Right ventricle myocardium inferior (tissue), 1 donor: ENCODE results near the gene ARHGAP24. TPM values are rescaled to one million over a fixed set of nuclear protein-coding genes. Genes with fewer than 3 reads are reported as not detected.
"Not testable (repeated sequence)": the region's sequence is repeated elsewhere in the genome, so short reads cannot be mapped to it uniquely, and the experiment has no call there.

ENCODE experiments used
- ATAC-seq: fragments of 200-7000 bp; cut with Tn5 transposase; one replicate; pipeline ENCODE4 v1.9.1; 2020; ENCODE audit warnings: mild to moderate bottlenecking, moderate library complexity
- DNase-seq: peaks from one replicate; pipeline ENCODE4 v3.0.0; 2021; ENCODE audit errors: missing footprints
- intact Hi-C: fragments of 100-400 bp; cut with DNase I; formaldehyde crosslinking; loops from one replicate; pipeline ENCODE4 v1.11.0; 2022
- total RNA-seq: library from RNA; stranded (reverse); fragmentation: NEBNext Ultra II Directional; extraction: Animal tissue kit (Norgen Biotek cat#: 25700); gene quantifications from one replicate; pipeline ENCODE4 v1.2.1, GENCODE V29; 2021
- donor health status: DM: no; HTN: yes; CAD: no; lungs with severe emphysema.

The ARHGAP24 gene
- total RNA-seq, 1 donor from 2014 or later, result 10.6 TPM

DNA sequence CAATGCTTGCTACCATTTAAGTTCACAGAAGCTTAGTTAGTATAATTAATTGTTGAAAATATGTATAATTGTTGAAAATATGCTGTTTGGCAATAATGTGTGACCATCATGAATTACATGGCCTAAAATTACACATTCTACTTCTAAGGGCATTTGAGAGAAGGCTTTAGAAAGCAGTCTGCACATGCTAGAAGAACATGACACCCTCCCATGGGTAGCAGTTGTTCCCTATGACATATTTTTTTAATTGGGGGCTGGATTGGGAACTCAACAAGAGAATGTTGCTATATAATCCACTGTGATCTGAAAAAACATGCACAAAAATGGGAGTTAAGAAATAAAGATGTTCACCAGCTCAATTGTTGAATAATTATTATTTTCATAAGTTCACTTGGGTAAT is 331.4 kb downstream of the ARHGAP24 start:
- DNase-seq, result no peak
- intact Hi-C loops, result no loop called here
- ATAC-seq, result no peak

DNA sequence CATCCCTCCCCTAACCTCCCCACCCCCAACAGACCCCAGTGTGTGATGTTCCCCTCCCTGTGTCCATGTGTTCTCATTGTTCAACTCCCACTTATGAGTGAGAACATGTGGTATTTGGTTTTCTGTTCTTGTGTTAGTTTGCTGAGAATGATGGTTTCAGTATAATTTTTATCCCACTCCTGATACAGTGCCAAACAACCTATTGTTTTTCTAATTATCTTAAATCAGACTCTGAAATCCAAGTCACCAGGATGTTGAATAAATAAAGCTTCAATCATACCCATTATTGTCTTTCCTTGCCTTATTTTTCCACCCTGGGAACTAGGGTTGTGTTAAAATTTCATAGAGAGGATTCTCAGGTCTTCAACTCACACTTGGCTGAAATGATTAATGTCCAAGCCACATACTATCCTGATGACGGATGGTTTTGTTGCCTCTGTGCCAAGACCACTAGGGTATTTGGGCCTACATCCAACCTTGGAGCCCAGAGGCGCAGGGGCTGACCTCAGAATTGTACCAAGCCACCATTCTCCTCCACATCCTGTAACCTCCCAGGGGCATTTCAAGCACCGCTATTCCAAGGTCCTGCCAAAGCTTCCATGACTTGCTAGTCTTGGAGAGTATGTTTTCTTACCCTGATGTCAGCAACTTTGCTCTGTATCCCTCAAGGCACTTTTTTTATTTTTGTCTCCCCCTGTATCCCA is 332.4 kb downstream of the ARHGAP24 start:
- ATAC-seq, result peak; percentile 97
- peak; percentile 70 for DNase-seq
- intact Hi-C loops, result no loop called here

DNA sequence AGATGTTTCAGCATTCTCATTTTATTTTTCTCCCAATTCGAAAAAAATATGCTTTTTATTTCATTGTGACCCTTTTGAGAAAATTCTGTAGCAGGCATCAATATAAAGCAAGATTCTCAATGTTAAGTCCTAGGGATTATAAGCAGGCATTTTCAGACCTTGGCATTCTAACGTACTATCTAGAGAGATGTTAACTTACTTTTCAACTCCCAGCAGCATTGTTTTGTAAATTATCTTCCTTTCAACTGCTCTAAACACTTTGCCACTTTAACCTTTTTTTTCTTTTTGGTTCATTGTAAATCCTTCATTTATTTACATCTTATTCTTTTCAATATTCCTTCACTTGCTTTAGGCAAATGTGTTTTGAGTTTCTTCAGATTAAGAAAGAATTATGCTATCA is 333.2 kb downstream of the ARHGAP24 start:
- intact Hi-C loops, result no loop called here

DNA sequence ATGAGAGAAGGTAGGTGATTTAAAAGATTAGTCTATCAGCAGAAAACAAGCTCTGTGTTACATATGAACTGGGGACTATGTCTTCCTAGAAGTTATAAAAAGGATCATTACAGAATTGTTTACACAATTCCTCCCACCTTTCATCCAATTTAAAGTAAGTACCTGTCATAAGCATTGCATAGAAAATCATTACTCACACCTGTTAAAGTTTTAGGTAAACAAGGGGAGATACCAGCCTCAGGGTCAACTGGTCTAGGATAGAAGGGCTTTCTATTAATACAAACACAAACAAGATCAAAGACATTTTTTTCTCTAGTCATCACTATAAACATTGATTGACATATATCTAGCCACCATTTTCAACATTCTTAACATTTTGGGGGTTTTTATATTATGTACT is 333.9 kb downstream of the ARHGAP24 start:
- intact Hi-C loops, result no loop called here
- DNase-seq (no peak), ATAC-seq (no peak)

More for the DNA sequence above, 333.2 kb downstream of the ARHGAP24 start:
- ATAC-seq (no peak), DNase-seq (no peak)

DNA sequence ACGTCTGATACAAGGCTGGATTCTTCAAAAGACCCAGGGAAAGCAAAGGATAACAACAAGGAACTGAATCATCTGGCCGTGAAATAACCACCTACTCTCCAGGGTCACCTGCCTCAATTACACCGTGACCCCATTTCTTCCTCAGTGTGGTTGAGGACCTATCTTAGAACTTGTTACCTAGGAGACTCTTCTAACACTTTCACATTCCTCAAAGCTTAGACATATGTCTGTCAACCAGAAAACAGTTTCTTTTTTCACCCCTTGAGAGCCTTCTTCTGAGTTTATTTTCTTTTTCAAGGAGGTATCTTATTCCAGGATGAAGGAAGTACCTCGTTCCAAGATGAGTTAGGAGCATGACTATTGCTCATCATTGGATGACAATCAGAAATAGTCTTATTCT is 337.8 kb downstream of the ARHGAP24 start:
- DNase-seq (no peak), ATAC-seq (no peak)
- intact Hi-C loops, result no loop called here

DNA sequence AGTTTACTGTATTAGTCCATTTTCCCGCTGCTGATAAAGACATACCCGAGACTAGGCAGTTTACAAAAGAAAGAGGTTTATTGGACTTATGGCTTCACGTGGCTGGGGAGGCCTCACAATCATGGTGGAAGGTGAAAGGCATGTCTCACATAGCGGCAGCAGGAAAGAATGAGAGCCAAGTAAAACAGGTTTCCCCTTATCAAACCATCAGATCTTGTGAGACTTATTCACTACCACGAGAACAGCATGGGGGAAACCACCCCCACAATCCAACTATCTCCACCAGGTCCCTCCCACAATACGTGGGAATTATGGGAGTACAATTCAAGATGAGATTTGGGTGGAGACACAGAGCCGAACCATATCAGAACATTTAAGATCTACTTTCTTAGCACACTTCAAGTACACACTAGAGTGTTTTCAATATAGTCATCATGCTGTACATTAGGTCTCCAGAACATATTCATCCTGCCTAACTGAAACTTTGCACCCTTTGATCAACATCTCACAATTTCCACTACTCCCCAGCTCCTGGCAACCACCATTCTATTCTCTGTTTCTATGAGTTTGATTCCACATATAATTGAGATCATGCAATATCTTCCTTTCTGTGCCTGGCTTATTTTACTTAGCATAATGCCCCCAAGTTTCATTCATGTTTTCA is 341.0 kb downstream of the ARHGAP24 start:
- intact Hi-C loops, result no loop called here
- DNase-seq, result no peak

DNA sequence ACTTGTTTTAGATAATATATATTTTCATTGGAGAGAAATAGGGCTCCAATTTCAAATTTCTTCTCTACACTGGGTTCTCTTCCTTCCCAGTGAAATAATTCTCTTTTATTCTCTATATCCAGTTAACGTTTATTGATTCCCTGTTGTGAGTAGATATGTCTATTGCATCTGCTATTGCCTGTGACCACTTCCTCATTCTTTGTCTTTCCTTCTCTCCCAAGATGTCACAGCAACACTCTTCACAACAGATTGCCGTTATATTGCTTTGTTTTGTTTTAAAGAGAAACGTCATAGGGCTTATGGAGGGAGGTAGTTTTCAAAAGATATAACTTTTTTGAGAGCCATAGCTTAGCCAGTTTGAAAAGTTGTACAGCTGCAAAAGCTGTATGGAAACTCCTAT is 343.8 kb downstream of the ARHGAP24 start:
- DNase-seq, result no peak
- intact Hi-C loops, result no loop called here
- no peak for ATAC-seq

More for the DNA sequence above, 341.0 kb downstream of the ARHGAP24 start:
- no peak for ATAC-seq

DNA sequence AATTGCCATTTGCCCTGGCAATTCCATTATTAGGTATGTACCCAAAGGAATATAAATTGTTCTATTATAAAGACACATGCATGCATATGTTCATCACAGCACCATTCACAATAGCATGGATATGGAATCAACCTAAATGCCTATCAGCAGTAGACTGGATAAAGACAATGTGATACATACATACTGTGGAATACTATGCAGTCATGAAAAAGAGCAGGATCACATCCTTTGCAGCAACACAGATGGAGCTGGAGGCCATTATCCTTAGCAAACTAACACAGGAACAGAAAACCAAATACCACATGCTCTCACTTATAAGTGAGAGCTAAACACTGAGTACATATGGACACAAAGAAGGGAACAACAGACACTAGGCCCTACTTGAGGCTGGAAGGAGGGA is 345.2 kb downstream of the ARHGAP24 start:
- intact Hi-C loops, result loop anchor here (10.0 kb wide), 1 partner anchor 215 kb away; no protein-coding TSS in a partner anchor
- not testable (repeated sequence) for ATAC-seq, DNase-seq

DNA sequence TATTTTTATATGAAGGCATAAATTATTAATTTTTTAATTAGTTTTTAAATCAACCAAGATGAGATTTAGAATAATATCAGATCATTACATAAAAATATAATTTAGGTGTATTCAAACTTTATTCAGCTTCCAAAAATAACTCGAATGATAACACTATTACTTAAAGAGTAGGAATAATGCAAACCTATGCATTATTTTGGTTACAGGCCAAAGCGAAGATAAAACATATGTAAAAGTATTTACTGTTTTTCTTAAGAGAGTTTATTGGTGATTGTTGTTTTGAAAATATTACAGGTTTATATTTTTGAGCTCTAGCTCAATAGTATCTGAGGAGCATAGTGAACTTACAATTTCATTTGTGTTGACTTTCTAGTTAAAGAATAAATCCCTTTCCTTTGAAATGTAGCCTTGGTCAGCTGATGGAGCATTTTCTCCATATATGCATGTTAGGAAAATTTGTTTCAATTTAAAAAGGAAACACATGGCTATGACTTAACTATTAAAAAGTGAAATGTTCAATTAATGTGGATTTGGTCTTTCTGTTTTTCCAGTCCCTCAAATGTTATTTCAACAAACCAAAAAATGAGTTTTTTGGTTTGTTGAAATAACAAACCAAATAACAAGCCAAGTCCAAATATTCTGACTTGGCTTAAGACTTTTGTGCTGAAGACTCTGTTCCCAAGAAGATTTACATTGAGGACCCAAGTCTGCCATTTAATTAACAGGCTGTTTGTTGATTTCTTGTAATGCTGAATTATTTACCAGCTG is 346.9 kb downstream of the ARHGAP24 start:
- no peak for ATAC-seq
- no peak for DNase-seq
- intact Hi-C loops, result loop anchor here (10.0 kb wide), 1 partner anchor 213 kb away; no protein-coding TSS in a partner anchor

DNA sequence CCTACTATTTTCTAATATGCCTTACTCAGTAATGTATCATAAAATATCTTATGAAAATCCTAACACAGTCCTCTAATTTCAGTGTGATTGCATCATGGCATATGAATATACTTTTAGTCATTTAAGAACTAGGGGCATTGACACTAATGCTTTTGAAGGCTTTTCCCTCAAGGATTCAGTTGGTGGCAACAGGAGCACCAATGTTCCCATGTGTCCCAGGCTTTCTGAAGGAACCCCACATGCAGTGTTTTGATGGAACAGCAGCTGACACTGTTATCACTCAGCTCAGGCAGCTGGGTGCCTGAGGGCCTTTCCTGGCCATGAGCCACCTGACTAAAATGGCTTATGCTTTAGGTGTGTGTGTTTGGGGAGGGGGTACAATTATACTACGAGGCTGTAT is 348.3 kb downstream of the ARHGAP24 start:
- intact Hi-C loops, result loop anchor here (10.0 kb wide), 1 partner anchor 212 kb away; no protein-coding TSS in a partner anchor
- no peak for ATAC-seq
- no peak for DNase-seq

DNA sequence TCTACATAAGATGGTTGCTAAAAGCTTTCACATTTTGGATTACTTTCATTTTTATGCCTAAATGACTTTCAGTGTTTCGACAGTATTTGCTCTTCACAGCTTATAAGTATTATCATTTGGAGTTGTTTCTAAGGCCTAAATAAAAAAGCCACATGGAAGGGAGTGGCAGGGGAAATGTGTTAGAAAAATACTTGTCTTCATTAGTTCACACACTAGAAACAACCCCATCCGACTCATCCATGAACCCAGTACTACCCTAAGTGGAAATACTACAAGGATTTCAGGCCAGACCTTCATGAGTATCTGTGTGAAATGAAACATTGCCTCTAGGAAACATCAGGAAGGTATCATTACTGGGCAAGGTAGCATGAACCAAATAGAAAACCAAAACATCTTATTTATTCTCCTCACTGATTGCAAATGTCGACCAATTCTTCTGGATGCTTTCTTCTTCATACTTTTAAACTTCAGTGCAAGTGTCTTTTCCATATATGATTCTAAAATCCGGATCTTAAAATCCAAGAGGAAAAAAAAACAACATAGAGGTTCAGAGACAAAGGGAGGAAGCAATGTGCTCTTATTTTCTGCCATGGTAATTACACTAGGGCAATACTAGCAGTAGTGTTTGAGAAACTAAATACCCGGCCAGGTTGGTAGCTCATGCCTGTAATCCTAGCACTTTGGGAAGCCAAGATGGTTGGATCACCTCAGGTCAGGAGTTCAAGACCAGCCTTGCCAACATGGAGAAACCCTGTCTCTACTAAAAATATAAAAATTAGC is 349.4 kb downstream of the ARHGAP24 start:
- ATAC-seq (no peak), DNase-seq (no peak)
- intact Hi-C loops, result loop anchor here (10.0 kb wide), 1 partner anchor 210 kb away; no protein-coding TSS in a partner anchor

DNA sequence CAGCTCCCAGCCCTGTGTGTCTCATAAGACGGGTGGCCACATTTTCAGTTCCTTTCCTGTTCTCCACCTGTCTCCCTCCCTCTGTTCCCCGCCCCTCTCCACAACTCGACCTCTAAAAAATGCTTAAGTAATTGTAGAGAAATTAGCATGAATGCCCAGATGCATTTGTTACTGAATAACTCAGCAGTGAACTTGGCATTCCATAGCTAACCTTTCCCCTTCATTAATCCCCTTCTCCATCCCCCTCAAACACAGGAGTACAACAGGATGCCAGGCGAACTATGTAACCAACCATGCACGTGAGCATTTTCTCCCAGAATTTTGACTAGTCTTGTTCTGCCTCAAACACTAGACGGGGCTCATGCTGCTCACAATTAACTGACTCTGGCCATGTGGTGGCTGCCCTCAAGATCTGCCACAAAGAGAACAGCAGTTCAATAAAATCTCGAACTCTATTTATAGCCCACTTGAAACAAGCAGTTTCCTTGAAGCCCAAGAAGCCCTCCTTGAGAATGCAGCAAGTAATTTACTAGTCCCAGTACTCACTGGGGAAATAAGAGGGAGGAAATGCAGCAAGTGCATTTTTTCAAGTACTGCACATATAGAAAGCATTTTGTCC is 351.2 kb downstream of the ARHGAP24 start:
- ATAC-seq (peak; percentile 25), DNase-seq (no peak)
- intact Hi-C loops, result loop anchor here (10.0 kb wide), 1 partner anchor 209 kb away; no protein-coding TSS in a partner anchor

DNA sequence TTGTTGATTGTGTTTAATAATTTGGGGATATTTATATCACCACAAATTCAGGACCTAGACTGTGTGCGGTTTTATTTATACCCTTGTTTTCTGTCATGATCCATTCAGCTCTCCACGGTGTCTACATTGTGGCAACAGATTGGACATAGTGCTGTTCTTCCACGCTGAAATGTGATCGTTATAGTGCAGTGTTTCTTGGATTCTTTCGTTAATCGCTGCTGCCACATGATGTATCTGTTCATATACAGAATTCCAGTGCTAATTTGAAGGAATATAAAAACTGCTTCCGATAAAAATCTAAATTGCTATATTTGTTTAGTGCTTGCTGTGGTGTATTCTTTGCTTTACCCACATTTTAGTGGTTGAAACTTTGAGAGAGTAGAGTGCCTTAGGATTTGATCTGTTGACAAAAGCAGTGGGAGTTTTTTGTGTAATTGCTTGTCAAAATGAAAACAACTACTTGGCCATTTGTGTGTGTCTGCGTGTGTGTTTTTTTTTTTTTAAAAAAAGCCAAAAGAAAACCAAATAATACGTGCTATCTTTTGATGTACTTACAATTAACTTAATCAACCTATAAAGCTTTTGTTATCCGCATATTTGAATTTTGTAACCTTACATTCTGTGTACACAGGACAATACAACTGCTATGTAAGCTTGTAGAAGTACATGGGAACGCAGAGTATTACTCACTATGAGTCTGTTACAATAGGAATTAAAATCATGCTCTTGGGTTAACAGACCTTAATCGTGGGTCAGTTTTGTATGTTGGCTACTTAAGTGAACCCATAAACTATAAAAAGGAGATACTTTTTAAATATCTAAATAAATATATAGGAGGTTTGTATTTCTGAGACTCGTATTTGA is 353.3 kb downstream of the ARHGAP24 start:
- intact Hi-C loops, result loop anchor here (10.0 kb wide), 1 partner anchor 207 kb away; no protein-coding TSS in a partner anchor
- ATAC-seq, result peak; percentile 70
- no peak for DNase-seq

DNA sequence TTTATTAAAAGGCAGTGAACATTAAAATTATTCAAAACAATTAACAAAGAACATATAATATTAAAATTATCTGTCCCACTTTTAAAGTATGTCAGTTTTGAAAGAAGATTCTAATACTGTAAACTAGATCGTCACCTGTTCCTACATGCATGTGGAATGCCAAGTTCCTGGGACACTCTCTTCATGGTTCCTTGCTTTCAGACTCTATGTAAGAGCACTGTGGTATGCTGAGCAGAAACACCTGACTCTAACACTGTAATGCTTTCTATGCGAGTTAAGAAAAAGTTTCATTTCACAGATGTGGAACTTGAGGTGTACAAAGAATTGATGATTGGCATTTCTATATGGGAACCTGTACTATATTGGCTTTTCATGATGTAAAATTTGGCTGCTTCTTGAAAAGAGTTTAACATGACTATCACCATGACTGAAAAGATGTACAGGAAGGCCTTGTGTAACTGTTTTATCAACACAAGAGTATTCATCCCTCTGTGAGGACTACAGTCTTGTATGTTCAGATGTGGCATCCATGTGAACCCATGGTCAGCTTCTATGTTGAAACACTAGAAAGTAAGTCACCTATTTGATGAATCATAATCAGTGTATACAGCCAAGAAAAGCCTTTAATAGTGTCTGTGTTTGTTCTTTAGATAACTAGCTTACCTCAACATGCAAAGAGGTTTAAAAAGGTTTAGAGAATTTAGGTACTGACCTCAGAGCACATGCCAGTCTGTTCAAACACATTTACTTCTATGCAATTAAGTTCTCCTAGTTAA is 354.5 kb downstream of the ARHGAP24 start:
- intact Hi-C loops, result loop anchor here (10.0 kb wide), 1 partner anchor 205 kb away; no protein-coding TSS in a partner anchor
- no peak for ATAC-seq

DNA sequence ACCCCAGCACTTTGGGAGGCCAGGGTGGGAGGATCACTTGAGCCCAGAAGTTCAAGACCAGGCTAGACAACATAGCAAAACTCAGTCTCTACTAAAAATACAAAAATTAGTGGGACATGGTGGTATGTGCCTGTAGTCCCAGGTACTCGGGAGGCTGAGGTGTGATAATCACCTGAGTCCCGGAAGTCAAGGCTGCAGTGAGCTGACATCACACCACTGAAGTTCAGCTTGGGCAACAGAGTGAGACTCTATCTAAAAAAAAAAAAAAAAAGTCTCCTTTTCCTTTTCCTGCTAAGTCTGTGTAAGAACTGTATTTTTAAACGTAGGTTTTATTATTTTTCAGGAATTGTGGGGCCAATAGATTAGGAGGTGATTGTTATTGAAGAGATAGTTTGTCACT is 356.7 kb downstream of the ARHGAP24 start:
- intact Hi-C loops, result no loop called here
- DNase-seq (no peak), ATAC-seq (no peak)

More for the DNA sequence above, 354.5 kb downstream of the ARHGAP24 start:
- no peak for DNase-seq

DNA sequence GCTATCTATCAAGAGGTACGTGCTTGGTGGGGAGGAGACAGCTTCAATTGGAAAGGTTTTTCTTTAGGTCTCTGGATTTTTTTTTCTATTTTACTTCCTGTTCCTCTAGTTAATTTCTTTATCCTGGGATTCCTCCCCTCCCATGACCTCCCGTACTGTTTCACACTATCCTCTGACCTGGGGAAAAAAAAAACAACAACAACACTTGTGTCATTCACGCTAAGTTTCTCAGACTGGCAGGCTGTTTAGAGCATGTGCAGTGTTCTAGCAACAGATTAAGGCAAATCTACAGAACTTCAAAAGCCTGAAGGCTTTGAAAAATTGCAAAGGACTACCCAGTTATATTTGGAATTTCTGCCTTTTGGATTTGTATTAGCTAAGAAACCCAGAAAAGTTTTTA is 358.4 kb downstream of the ARHGAP24 start:
- intact Hi-C loops, result no loop called here

More for the DNA sequence above, 358.4 kb downstream of the ARHGAP24 start:
- ATAC-seq (no peak), DNase-seq (no peak)
